SK-N-SH (cell line): Measurements from ENCODE around the gene KSR2. TPM values are rescaled to one million over a fixed set of nuclear protein-coding genes. Genes with fewer than 3 reads are reported as not detected.
A peak's percentile ranks its signal among the peaks of the same experiment; 100 is the strongest.

Experiments
- CTCF ChIA-PET: fragments of 300-600, 350-600 bp; formaldehyde crosslinking; extraction: SDS; loops from one replicate; lab custom pipeline; 2021; lab: Yijun Ruan, JAX
- POLR2A ChIA-PET: fragments of 350-600 bp; sonication (Branson Sonifier 250); formaldehyde crosslinking; extraction: SDS; loops from one replicate; lab custom pipeline; 2020; ENCODE audit warnings: antibody characterized with exemption, inconsistent platforms; lab: Yijun Ruan, JAX
- DNase-seq: peaks from one replicate; pipeline ENCODE4 v3.0.0; 2012
- H2AFZ ChIP-seq: fragments of 200-600 bp; sonication (generic); 2 replicates; pipeline ENCODE4 v1.8.1; 2016; ENCODE audit warnings: antibody characterized with exemption, mild to moderate bottlenecking, low read depth
- H3F3A ChIP-seq: fragments of 200-600 bp; sonication (generic); replicated peaks from 2 replicates; pipeline ENCODE3; 2016; ENCODE audit warnings: antibody characterized with exemption, mild to moderate bottlenecking; ENCODE audit not compliant: insufficient read depth
- H3K27ac ChIP-seq, 2 experiments: fragments of 200-500 bp in 1 of 2; fragments of 200-600 bp in 1 of 2; sonication (Bioruptor generic) in 1 of 2; sonication (generic), shearing (Covaris generic) in 1 of 2; 2 replicates each; pipeline versions ENCODE4 v1.5.1 to v1.6.1; 2014 to 2016; ENCODE audit warnings: low read depth in 2 of 2, inconsistent platforms in 1 of 2, low read length in 1 of 2, mild to moderate bottlenecking in 1 of 2, mixed read lengths in 1 of 2
- H3K27me3 ChIP-seq: fragments of 200-600 bp; sonication (generic), shearing (Covaris generic); 2 replicates; pipeline ENCODE4 v1.6.1; 2016; ENCODE audit warnings: mixed run types; ENCODE audit not compliant: insufficient read depth
- H3K36me3 ChIP-seq, 2 experiments: fragments of 200-500 bp in 1 of 2; fragments of 200-600 bp in 1 of 2; sonication (Bioruptor generic) in 1 of 2; sonication (generic) in 1 of 2; replicated peaks in 1 of 2; 2 replicates each; pipeline versions ENCODE3 to v1.5.1; 2014 to 2016; ENCODE audit warnings: low read length in 1 of 2, mild to moderate bottlenecking in 1 of 2; ENCODE audit not compliant: insufficient read depth in 2 of 2, control insufficient read depth in 1 of 2
- H3K4me1 ChIP-seq, 2 experiments: fragments of 200-500 bp in 1 of 2; fragments of 200-600 bp in 1 of 2; sonication (Bioruptor generic) in 1 of 2; sonication (generic), shearing (Covaris generic) in 1 of 2; 2 replicates each; pipeline versions ENCODE4 v1.5.1 to v1.6.1; 2014 to 2016; ENCODE audit warnings: low read depth in 1 of 2, low read length in 1 of 2, mixed run types in 1 of 2; ENCODE audit not compliant: insufficient read depth in 2 of 2, control insufficient read depth in 1 of 2
- H3K4me2 ChIP-seq: fragments of 200-600 bp; sonication (generic), shearing (Covaris generic); 2 replicates; pipeline ENCODE4 v1.6.1; 2017; ENCODE audit warnings: mixed run types
- H3K4me3 ChIP-seq, 2 experiments: fragments of 200-500 bp in 1 of 2; fragments of 200-600 bp in 1 of 2; sonication (Bioruptor generic) in 1 of 2; sonication (generic), shearing (Covaris generic) in 1 of 2; 2 replicates each; pipeline versions ENCODE4 v1.5.1 to v1.8.1; 2014 to 2016; ENCODE audit warnings: low read depth in 2 of 2, inconsistent platforms in 1 of 2, low read length in 1 of 2, mild to moderate bottlenecking in 1 of 2, mixed read lengths in 1 of 2, moderate library complexity in 1 of 2
- H3K79me2 ChIP-seq: fragments of 200-600 bp; sonication (generic); 2 replicates; pipeline ENCODE4 v1.8.1; 2017; ENCODE audit warnings: mild to moderate bottlenecking; ENCODE audit not compliant: insufficient read depth
- H3K9ac ChIP-seq: fragments of 200-600 bp; sonication (generic); 2 replicates; pipeline ENCODE4 v1.6.1; 2017; ENCODE audit warnings: mixed run types
- H3K9me2 ChIP-seq: fragments of 200-600 bp; sonication (generic); 2 replicates; pipeline ENCODE4 v1.6.1; 2017; ENCODE audit warnings: mixed run types
- H3K9me3 ChIP-seq: fragments of 200-600 bp; sonication (generic); 2 replicates; pipeline ENCODE4 v1.6.1; 2017; ENCODE audit warnings: mixed run types, mild to moderate bottlenecking, moderate library complexity
- H4K20me1 ChIP-seq: fragments of 200-600 bp; sonication (generic); 2 replicates; pipeline ENCODE4 v1.6.1; 2017; ENCODE audit warnings: mild to moderate bottlenecking, mixed run types; ENCODE audit not compliant: insufficient read depth
- CTCF ChIP-seq: fragments of 200-600 bp; sonication (generic); IDR thresholded peaks from 2 replicates; pipeline ENCODE4 v1.6.1; 2017; ENCODE audit warnings: antibody characterized with exemption, mild to moderate bottlenecking, moderate library complexity
- FOSL2 ChIP-seq: IDR thresholded peaks from 2 replicates; pipeline ENCODE4 v1.4.0; 2012; ENCODE audit warnings: low read depth, mild to moderate bottlenecking, moderate library complexity, borderline replicate concordance
- FOXM1 ChIP-seq: IDR thresholded peaks from 2 replicates; pipeline ENCODE4 v1.4.0; 2012; ENCODE audit warnings: low read depth, mild to moderate bottlenecking
- GABPA ChIP-seq: IDR thresholded peaks from 2 replicates; pipeline ENCODE4 v1.4.0; 2012; ENCODE audit warnings: low read depth, mild to moderate bottlenecking
- MEF2A ChIP-seq: IDR thresholded peaks from 2 replicates; pipeline ENCODE4 v1.4.0; 2012; ENCODE audit warnings: low read depth, borderline replicate concordance
- NFIC ChIP-seq: IDR thresholded peaks from 2 replicates; pipeline ENCODE4 v1.4.0; 2012; ENCODE audit warnings: borderline replicate concordance
- NRF1 ChIP-seq: IDR thresholded peaks from 2 replicates; pipeline ENCODE4 v1.6.1; 2012; ENCODE audit warnings: low read depth, mild to moderate bottlenecking, low read length
- POLR2AphosphoS5 ChIP-seq: IDR thresholded peaks from 2 replicates; pipeline ENCODE4 v1.6.1; 2012; ENCODE audit warnings: low read depth, low read length
- REST ChIP-seq: IDR thresholded peaks from 2 replicates; pipeline ENCODE4 v1.6.1; 2012; ENCODE audit warnings: mild to moderate bottlenecking, low read depth, low read length, moderate library complexity
- RXRA ChIP-seq: IDR thresholded peaks from 2 replicates; pipeline ENCODE4 v1.4.0; 2012; ENCODE audit warnings: low read depth, mild to moderate bottlenecking, borderline replicate concordance
- SMC3 ChIP-seq: IDR thresholded peaks from 2 replicates; pipeline ENCODE4 v1.6.1; 2012; ENCODE audit warnings: low read depth, low read length, improper control_type of control experiment
- TCF12 ChIP-seq: IDR thresholded peaks from 2 replicates; pipeline ENCODE4 v1.4.0; 2012
- TEAD4 ChIP-seq: IDR thresholded peaks from 2 replicates; pipeline ENCODE4 v1.4.0; 2012; ENCODE audit warnings: mild to moderate bottlenecking, borderline replicate concordance; ENCODE audit not compliant: insufficient read depth
- USF1 ChIP-seq: IDR thresholded peaks from 2 replicates; pipeline ENCODE4 v1.4.0; 2012; ENCODE audit warnings: low read depth, borderline replicate concordance
- WGBS: methylation state at CpG from one replicate; pipeline ENCODE4 v1.1.6; 2017; ENCODE audit warnings: low lambda C conversion rate; 5-methylcytosine and 5-hydroxymethylcytosine counted together
- polyA plus RNA-seq, 3 experiments: library from polyadenylated mRNA; depleted of rRNA; stranded (reverse); fragments of >200 nt; gene quantifications; 2 replicates each; pipeline ENCODE4 v1.2.3, GENCODE V29; 2012

KSR2 gene
- polyA plus RNA-seq, 1 of the 3 experiments (the other 2 are of a cell fraction) = 0.12 TPM

- Histone ChIP-seq H3K4me3 (no peak overlapping the region), H4K20me1 (no peaks in the 10 kb centered on the region), H3K9me3 (no peaks in the 10 kb centered on the region), H3K36me3 (no peaks in the 10 kb centered on the region), H3K9ac (no peak overlapping the region), H3K27ac (no peak overlapping the region), H3K9me2 (no peaks in the 10 kb centered on the region), H3K4me1 (peaks cover 0 to 33% of the 10 kb centered on the region in 2 experiments; a peak in 1 of 4 replicates), H3K79me2 (no peaks in the 10 kb centered on the region), H3F3A (no peaks in the 10 kb centered on the region), H3K27me3 (no peaks in the 10 kb centered on the region), H2AFZ (no peak overlapping the region), H3K4me2 (no peak overlapping the region)
- POLR2A ChIA-PET = no interaction called here
- 31% methylated on average over 6 of the region's 10 CpGs for WGBS
- no peak for TF ChIP-seq SMC3
- TF ChIP-seq TCF12 = no peak
- TF ChIP-seq GABPA = no peak
- TF ChIP-seq NRF1 = no peak
- no peak for TF ChIP-seq USF1
- TF ChIP-seq CTCF = no peak
- no peak for TF ChIP-seq FOSL2
- no peak for TF ChIP-seq MEF2A
- no peak for TF ChIP-seq REST
- TF ChIP-seq FOXM1 = no peak
- DNase-seq = no peak
- CTCF ChIA-PET = interaction anchor here (0.7 to 4.6 kb wide), 4 partner anchors 185 to 267 kb away, joined by 3 to 32 read pairs (median 10); no protein-coding TSS in a partner anchor
These were observed 386.5 kb downstream of the KSR2 start for GRCh38 chr12:117582135-117582784.

- Histone ChIP-seq H2AFZ (no peak overlapping the region), H3K9me3 (no peaks in the 10 kb centered on the region), H3K4me3 (no peak overlapping the region), H3K9me2 (no peaks in the 10 kb centered on the region), H3K79me2 (no peaks in the 10 kb centered on the region), H3K27me3 (no peaks in the 10 kb centered on the region), H3K36me3 (no peaks in the 10 kb centered on the region), H3F3A (no peaks in the 10 kb centered on the region), H4K20me1 (no peaks in the 10 kb centered on the region), H3K9ac (no peak overlapping the region), H3K27ac (peak overlapping the region in 1 of 2 experiments; percentile 67; a peak in 1 of 4 replicates), H3K4me2 (no peak overlapping the region), H3K4me1 (peaks cover 0 to 33% of the 10 kb centered on the region in 2 experiments; a peak in 1 of 4 replicates)
- CTCF ChIA-PET = interaction anchor here (0.8 to 4.6 kb wide), 3 partner anchors 107 to 256 kb away, joined by 4 to 32 read pairs (median 18); no protein-coding TSS in a partner anchor
- peak; percentile 70 for DNase-seq
- WGBS = 43% methylated on average over 8 of the region's 8 CpGs
- POLR2A ChIA-PET = no interaction called here
- no peak for TF ChIP-seq NFIC
- TF ChIP-seq REST = no peak
- TF ChIP-seq POLR2AphosphoS5 = no peak
- TF ChIP-seq CTCF = no peak
- no peak for TF ChIP-seq RXRA
- no peak for TF ChIP-seq TEAD4
These were observed 388.1 kb downstream of the KSR2 start for GRCh38 chr12:117580718-117581062.
